Testis (tissue), 3 donors: ENCODE measurements around the gene FERMT3. TPM values are rescaled to one million over a fixed set of nuclear protein-coding genes. Genes with fewer than 3 reads are reported as not detected.

ENCODE experiments used
- DNase-seq: peaks from one replicate; pipeline ENCODE4 v3.0.0-alpha.2; 2019
- H3K27ac ChIP-seq, 2 donors: fragments of 200-600 bp; sonication (generic); one replicate each; pipeline ENCODE4 v1.5.1; 2019
- H3K27me3 ChIP-seq: fragments of 200-600 bp; sonication (generic); one replicate; pipeline ENCODE4 v1.5.1; 2019
- H3K36me3 ChIP-seq: fragments of 200-600 bp; sonication (generic); one replicate; pipeline ENCODE4 v1.5.1; 2017; ENCODE audit warnings: low read depth; ENCODE audit errors: missing control alignments
- H3K4me1 ChIP-seq: fragments of 200-600 bp; sonication (generic); one replicate; pipeline ENCODE4 v1.5.1; 2019
- H3K4me3 ChIP-seq, 2 donors: fragments of 200-600 bp; sonication (generic); one replicate each; pipeline ENCODE4 v1.5.1; 2017 to 2019
- H3K9me3 ChIP-seq: fragments of 200-600 bp; sonication (generic); one replicate; pipeline ENCODE4 v1.5.1; 2017
- POLR2A ChIP-seq: fragments of 450-650 bp; IDR thresholded peaks from one replicate; pipeline ENCODE4 v1.6.1; 2017; ENCODE audit warnings: antibody characterized with exemption, mild to moderate bottlenecking, moderate library complexity
- WGBS, 2 donors: methylation state at CpG; one replicate each; pipeline ENCODE4 v1.1.5; 2018; 5-methylcytosine and 5-hydroxymethylcytosine counted together
- intact Hi-C: fragments of 100-400 bp; cut with DNase I; formaldehyde crosslinking; loops from one replicate; pipeline ENCODE4 v1.15.1; 2023; ENCODE audit warnings: low total_unique reads
- polyA plus RNA-seq: library from polyadenylated mRNA; stranded (reverse); fragments of 350-450 nt; fragmentation: Illumina TruSeq; extraction: RNeasy Lipid Tissue Mini Kit (QIAGEN cat#74804); gene quantifications from one replicate; pipeline ENCODE4 v1.2.3, GENCODE V29; 2014; ENCODE audit warnings: low read depth, low replicate concordance; ENCODE audit not compliant: insufficient read depth
- total RNA-seq, 2 donors: library from RNA; depleted of rRNA; stranded (reverse); fragments of >200 nt; gene quantifications; one replicate each; pipeline ENCODE4 v1.2.3, GENCODE V29; 2016
- TF ChIP-seq, protein P1 (sequence below), 3 experiments: fragments of 450-650 bp in 2 of 3; fragments of 200-600 bp in 1 of 3; sonication (generic) in 1 of 3; IDR thresholded peaks; one replicate each; pipeline ENCODE4 v1.5.1; 2016 to 2019; ENCODE audit warnings: antibody characterized with exemption in 3 of 3, mild to moderate bottlenecking in 2 of 3, moderate library complexity in 1 of 3

FERMT3 gene
- total and polyA plus RNA-seq, 3 donors from 2014 or later: 7.2 to 10.9 (median 8.2) TPM

DNA sequence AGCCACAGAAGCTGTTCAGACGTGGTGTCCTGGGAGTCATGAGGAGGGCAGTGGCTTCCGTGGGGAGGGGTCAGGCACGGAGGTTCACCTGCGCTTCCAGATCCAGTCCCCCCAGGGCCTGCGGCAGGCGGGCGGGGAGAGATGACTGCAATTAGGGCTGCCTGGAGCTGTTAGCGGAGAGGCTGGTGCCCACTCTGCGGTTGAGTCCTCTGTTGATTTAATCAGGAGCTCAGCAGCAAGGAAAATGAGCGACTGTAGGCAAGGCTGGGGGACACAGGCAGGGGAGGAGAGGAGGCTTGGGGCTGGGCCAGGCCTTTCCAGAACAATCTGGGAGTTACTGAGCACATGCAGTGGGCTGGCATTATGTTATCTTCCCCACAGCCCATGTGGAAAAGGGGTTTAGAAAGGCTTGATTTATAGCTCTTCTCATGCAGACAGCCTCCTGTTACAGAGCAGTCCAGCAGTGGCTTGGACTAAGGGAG, 57.9 kb downstream of the FERMT3 start:
- no peaks in the 10 kb centered on the region for H3K36me3 ChIP-seq
- H3K9me3 ChIP-seq: no peaks in the 10 kb centered on the region
- 74 to 90% methylated on average over 9 to 10 of the region's 10 CpGs for WGBS, 2 donors
- intact Hi-C loops: no loop called here
- no peak for TF ChIP-seq POLR2A
- TF ChIP-seq, protein P1, sequence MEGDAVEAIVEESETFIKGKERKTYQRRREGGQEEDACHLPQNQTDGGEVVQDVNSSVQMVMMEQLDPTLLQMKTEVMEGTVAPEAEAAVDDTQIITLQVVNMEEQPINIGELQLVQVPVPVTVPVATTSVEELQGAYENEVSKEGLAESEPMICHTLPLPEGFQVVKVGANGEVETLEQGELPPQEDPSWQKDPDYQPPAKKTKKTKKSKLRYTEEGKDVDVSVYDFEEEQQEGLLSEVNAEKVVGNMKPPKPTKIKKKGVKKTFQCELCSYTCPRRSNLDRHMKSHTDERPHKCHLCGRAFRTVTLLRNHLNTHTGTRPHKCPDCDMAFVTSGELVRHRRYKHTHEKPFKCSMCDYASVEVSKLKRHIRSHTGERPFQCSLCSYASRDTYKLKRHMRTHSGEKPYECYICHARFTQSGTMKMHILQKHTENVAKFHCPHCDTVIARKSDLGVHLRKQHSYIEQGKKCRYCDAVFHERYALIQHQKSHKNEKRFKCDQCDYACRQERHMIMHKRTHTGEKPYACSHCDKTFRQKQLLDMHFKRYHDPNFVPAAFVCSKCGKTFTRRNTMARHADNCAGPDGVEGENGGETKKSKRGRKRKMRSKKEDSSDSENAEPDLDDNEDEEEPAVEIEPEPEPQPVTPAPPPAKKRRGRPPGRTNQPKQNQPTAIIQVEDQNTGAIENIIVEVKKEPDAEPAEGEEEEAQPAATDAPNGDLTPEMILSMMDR (IDR thresholded peaks at IDR 0.05): no peak
- peak overlapping the region in 1 of 2 donors; percentile 26 for H3K27ac ChIP-seq
- peaks cover 30% of the 10 kb centered on the region for H3K4me1 ChIP-seq
- peak; percentile 33 for DNase-seq
- H3K27me3 ChIP-seq: no peaks in the 10 kb centered on the region
- H3K4me3 ChIP-seq: no peak overlapping the region

DNA sequence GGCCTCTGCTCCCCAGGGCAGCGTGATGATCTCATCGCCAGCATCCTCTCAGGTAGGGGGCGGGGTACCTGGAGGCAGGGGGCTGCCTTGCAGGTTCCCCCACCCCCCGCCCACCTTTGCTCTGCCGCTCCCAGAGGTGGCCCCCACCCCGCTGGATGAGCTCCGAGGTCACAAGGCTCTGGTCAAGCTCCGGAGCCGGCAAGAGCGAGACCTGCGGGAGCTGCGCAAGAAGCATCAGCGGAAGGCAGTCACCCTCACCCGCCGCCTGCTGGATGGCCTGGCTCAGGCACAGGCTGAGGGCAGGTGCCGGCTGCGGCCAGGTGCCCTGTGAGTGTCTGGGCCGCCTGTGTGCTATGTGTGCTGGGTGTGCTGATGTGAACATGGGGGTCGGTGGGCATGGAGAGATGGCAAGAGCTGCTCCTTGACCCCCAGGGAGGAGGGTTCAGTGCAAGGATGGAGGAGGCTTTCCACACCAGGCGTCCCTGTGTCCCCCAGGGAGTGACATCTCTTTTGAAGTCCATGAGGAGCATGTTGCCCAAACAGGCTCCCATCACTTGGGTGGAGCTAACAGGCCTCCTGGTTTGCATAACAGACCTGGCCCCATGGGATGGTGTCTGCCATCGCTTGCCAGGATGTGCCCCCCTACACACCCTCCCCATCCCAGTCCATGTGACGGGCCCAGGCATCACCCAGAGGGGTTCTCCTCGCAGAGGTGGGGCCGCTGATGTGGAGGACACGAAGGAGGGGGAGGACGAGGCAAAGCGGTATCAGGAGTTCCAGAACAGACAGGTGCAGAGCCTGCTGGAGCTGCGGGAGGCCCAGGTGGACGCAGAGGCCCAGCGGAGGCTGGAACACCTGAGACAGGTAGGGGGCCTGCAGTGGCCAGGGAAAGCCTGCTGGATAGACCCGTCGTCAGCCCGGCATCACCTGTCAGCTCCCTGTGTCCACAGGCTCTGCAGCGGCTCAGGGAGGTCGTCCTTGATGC, 58.9 kb downstream of the FERMT3 start:
- Histone ChIP-seq H3K27me3 (no peaks in the 10 kb centered on the region), H3K9me3 (no peaks in the 10 kb centered on the region), H3K4me1 (peaks cover 30% of the 10 kb centered on the region), H3K4me3 (no peak overlapping the region), H3K36me3 (no peaks in the 10 kb centered on the region), H3K27ac (no peak overlapping the region)
- no peak for TF ChIP-seq POLR2A
- TF ChIP-seq, protein P1 (IDR thresholded peaks at IDR 0.05): no peak
- intact Hi-C loops: no loop called here
- DNase-seq: no peak
- WGBS, 2 donors: 89 to 93% methylated on average over 16 to 31 of the region's 35 CpGs

DNA sequence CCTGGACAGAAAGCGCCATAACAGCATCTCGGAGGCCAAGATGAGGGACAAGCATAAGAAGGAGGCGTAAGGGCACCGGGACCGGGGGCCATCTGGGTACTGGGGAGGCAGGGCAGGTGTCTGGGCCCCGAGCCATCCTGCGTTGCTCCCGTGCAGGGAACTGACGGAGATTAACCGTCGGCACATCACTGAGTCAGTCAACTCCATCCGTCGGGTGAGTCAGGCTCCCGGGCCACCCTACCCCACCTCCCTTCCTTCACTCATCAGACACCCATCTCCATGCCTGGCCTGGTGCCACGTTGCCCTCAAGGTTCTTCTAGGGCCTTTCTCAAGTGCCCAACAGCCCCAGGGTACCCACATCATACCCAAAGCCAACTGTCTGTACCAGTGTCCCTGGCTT, 59.8 kb downstream of the FERMT3 start:
- H3K27ac ChIP-seq: peak overlapping the region in 1 of 2 donors; percentile 69
- no peak for DNase-seq
- intact Hi-C loops: no loop called here
- WGBS, 2 donors: 92 to 95% methylated on average over 15 of the region's 15 CpGs
- no peaks in the 10 kb centered on the region for H3K36me3 ChIP-seq
- no peaks in the 10 kb centered on the region for H3K27me3 ChIP-seq
- TF ChIP-seq POLR2A: no peak
- TF ChIP-seq, protein P1 (IDR thresholded peaks at IDR 0.05): no peak
- peaks cover 31% of the 10 kb centered on the region for H3K4me1 ChIP-seq
- no peak overlapping the region for H3K4me3 ChIP-seq
- no peaks in the 10 kb centered on the region for H3K9me3 ChIP-seq

DNA sequence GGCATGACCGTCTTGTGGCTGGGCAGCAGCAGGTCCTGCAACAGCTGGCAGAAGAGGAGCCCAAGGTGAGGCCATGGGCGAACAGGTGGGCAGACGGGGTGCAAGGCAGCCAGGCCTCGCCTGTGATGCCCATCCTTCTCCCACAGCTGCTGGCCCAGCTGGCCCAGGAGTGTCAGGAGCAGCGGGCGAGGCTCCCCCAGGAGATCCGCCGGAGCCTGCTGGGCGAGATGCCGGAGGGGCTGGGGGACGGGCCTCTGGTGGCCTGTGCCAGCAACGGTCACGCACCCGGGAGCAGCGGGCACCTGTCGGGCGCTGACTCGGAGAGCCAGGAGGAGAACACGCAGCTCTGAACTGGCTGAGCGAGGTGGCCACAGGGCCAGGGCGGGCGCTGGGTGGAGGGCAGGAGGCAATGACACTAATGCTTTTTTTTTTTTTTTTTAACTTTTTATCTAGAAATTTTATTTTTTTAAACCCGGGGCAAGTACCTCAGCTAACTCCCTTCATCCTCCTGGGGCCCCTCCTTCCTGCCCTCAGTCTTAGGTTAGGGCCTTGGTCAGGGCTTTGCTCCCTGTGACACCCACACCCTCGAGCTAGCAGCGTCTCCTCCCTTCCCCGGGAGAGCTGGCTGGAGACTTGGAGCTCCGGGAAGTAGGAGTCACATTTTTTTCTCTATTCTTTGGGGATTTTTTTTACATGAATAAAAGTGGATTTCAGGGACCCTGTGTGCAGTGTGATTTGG, 60.9 kb downstream of the FERMT3 start:
- Histone ChIP-seq H3K4me3 (no peak overlapping the region), H3K36me3 (no peaks in the 10 kb centered on the region), H3K9me3 (no peaks in the 10 kb centered on the region), H3K27me3 (no peaks in the 10 kb centered on the region), H3K27ac (peak overlapping the region; percentile 86 to 94), H3K4me1 (peaks cover 41% of the 10 kb centered on the region)
- intact Hi-C loops: no loop called here
- DNase-seq: peak; percentile 64
- TF ChIP-seq POLR2A: no peak
- TF ChIP-seq, protein P1 (IDR thresholded peaks at IDR 0.05): no peak
- 53 to 62% methylated on average over 24 to 27 of the region's 27 CpGs for WGBS, 2 donors
